ENCODE data around the gene RBCK1.

- TF ChIP-seq EP300 (IDR thresholded peaks at IDR 0.05), result no peak
- TF ChIP-seq, protein P1, sequence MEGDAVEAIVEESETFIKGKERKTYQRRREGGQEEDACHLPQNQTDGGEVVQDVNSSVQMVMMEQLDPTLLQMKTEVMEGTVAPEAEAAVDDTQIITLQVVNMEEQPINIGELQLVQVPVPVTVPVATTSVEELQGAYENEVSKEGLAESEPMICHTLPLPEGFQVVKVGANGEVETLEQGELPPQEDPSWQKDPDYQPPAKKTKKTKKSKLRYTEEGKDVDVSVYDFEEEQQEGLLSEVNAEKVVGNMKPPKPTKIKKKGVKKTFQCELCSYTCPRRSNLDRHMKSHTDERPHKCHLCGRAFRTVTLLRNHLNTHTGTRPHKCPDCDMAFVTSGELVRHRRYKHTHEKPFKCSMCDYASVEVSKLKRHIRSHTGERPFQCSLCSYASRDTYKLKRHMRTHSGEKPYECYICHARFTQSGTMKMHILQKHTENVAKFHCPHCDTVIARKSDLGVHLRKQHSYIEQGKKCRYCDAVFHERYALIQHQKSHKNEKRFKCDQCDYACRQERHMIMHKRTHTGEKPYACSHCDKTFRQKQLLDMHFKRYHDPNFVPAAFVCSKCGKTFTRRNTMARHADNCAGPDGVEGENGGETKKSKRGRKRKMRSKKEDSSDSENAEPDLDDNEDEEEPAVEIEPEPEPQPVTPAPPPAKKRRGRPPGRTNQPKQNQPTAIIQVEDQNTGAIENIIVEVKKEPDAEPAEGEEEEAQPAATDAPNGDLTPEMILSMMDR (IDR thresholded peaks at IDR 0.05), result no peak
These were observed 27.1 kb upstream of the RBCK1 start for GRCh38 chr20:380763-381580.

Data from stomach (tissue), 4 donors.